GM18858 (cell line): ENCODE measurements around the gene VASP.

ENCODE experiments used
- ATAC-seq: cut with Tn5 transposase; IDR thresholded peaks from one replicate; pipeline ENCODE4 v1.9.1; 2021; ENCODE audit not compliant: unreplicated experiment

VASP gene

GRCh38 chr19:45506989-45507871 is at the start of gene VASP:
TSS of gene VASP (plus strand) at chr19:45507479. CDS start at chr19:45507772, 293 bp downstream.
- peak; percentile 40 for ATAC-seq

DNA sequence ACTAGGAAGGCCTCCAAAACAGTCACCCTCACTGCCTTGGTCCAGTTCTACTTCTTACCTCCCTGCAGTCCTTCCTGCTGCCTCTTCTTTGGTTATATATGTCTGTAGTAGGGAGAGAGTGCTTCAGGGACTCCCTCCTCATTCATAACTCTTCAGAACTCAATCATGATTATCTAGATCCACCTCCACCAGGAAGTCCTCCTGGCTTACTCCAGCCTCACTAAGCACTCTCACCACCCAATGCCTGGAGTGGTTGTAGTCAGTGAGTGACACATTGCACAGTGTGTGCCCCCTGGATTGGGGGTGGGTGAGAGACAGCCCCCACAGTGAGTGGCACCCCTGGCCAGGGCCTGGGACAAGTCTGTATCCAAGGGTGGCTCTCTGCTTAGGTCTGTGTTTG is 49.5 kb upstream of the VASP start:
- ATAC-seq: no peak

DNA sequence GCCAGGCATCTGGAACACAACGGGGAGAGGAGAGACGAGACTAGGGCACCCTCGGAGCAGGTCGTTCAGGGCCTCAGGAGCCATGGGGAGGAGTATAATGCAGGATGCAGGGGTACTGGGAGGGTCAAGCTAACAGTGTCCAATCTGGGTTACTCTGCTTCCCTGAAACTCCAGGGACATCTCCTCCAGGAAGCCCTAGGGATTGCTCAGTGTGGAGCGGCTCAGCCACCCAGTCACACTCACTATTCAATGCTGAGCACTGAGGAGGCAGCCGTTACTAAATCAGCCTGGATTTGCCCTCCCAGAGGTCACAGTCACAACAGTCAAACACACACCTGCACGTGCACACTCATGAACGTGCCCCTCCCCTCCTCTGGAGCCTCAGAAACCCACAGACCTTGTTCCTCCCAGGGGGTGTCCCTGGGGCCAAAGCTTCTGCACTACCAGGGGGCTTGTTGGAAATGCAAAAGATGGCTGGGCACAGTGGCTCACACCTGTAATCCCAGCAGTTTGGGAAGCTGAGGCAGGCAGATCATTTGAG is 46.4 kb upstream of the VASP start:
- ATAC-seq: no peak

GRCh38 chr19:45462174-45462573 is 45.1 kb upstream of the VASP start:
- ATAC-seq: no peak

DNA sequence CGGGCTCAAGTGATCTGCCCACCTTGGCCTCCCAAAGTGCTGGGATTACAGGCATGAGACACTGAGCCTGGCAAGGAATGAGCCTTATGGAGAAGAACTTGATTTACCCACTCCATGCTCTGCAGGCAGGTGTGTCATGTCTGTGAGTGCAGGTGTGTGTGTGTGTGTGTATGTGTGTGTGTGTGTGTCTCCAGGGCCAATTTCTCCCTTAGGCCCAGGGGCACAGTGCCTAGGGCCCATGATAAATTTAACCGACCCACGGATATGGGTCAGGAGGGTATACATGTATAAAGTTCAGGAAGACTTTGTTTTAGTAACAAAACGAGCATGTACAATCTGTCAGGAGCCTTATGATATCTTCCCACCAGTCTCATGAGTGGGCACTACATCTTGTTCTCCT is 44.0 kb upstream of the VASP start:
- ATAC-seq: no peak

DNA sequence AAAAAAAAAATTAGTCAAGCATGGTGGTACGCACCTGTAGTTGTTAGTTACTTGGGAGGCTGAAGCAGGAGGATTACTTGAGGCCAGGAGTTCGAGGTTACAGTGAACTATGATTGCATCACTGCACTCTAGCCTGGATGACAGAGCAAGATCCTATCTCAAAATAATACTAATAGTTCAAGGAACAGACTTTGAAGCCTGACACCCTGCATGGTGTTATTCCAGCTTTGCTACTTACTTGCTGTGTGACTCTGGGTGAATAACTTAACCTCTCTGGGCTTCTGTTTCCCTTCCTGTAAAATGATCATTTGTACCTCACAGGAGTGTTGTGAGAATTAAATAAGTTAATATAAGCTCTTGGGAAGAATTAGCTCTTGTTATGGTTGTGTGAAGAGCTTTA is 43.0 kb upstream of the VASP start:
- ATAC-seq: no peak

- no peak for ATAC-seq
Measured at GRCh38 chr19:45464852-45465441, 42.3 kb upstream of the VASP start.

- no peak for ATAC-seq
Measured at GRCh38 chr19:45467115-45467455, 40.2 kb upstream of the VASP start.

GRCh38 chr19:45467456-45468158 is 39.7 kb upstream of the VASP start, which contains the start of gene FOSB:
TSS of gene FOSB (plus strand) at chr19:45467996. CDS start at chr19:45468587, 591 bp downstream.
- ATAC-seq: peak; percentile 32

GRCh38 chr19:45468159-45468651 is 39.1 kb upstream of the VASP start:
- no peak for ATAC-seq

- no peak for ATAC-seq
Measured at GRCh38 chr19:45468803-45469131, 38.5 kb upstream of the VASP start.

GRCh38 chr19:45469132-45469944 is 37.9 kb upstream of the VASP start:
- ATAC-seq: no peak

- no peak for ATAC-seq
Measured at GRCh38 chr19:45469945-45470761, 37.1 kb upstream of the VASP start.

- ATAC-seq: no peak
Measured at GRCh38 chr19:45470762-45471081, 36.6 kb upstream of the VASP start.

- no peak for ATAC-seq
Measured at GRCh38 chr19:45471111-45471930, 36.0 kb upstream of the VASP start.

GRCh38 chr19:45471931-45472562 is 35.2 kb upstream of the VASP start:
- ATAC-seq: no peak

GRCh38 chr19:45472563-45473366 is 34.5 kb upstream of the VASP start:
- ATAC-seq: no peak

DNA sequence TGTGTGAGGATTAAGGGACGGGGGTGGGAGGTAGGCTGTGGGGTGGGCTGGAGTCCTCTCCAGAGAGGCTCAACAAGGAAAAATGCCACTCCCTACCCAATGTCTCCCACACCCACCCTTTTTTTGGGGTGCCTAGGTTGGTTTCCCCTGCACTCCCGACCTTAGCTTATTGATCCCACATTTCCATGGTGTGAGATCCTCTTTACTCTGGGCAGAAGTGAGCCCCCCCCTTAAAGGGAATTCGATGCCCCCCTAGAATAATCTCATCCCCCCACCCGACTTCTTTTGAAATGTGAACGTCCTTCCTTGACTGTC is 34.0 kb upstream of the VASP start:
- ATAC-seq: no peak
